IMR-90 (cell line): ENCODE measurements around the gene ITGB2. TPM values are rescaled to one million over a fixed set of nuclear protein-coding genes. Genes with fewer than 3 reads are reported as not detected.

Source experiments
- ATAC-seq: fragments of 200-7000 bp; cut with Tn5 transposase; 2 replicates; pipeline ENCODE4 v1.9.1; 2020; ENCODE audit warnings: low read depth, mild to moderate bottlenecking, moderate library complexity
- BruUV-seq: library from RNA; stranded (reverse); fragments of 400-500 nt; replicated peaks from 2 replicates; lab custom pipeline; 2021; lab: Mats Ljungman, UMichigan
- CTCF ChIA-PET: fragments of 300-600 bp; formaldehyde crosslinking; extraction: SDS; loops from one replicate; lab custom pipeline; 2021; ENCODE audit warnings: antibody characterized with exemption; lab: Yijun Ruan, JAX
- POLR2A ChIA-PET: fragments of 300-600 bp; sonication (Branson Sonifier 250); formaldehyde crosslinking; loops from one replicate; lab custom pipeline; 2022; ENCODE audit warnings: antibody characterized with exemption; ENCODE audit not compliant: unreplicated experiment; lab: Charles Lee
- DNase-seq: peaks from one replicate; pipeline ENCODE4 v3.0.0; 2013
- H2AFZ ChIP-seq: replicated peaks from 2 replicates; pipeline ENCODE3; 2013; ENCODE audit warnings: low read length, mild to moderate bottlenecking; ENCODE audit not compliant: poor library complexity
- H2AK5ac ChIP-seq: 2 replicates; pipeline ENCODE4 v1.6.1; 2013; ENCODE audit warnings: low read depth, low read length, inconsistent platforms
- H2AK9ac ChIP-seq: replicated peaks from 2 replicates; pipeline ENCODE3; 2013; ENCODE audit warnings: mild to moderate bottlenecking, low read depth, low read length, moderate library complexity; ENCODE audit not compliant: poor library complexity
- H2BK120ac ChIP-seq: 2 replicates; pipeline ENCODE4 v1.6.1; 2013; ENCODE audit warnings: low read depth, low read length, inconsistent platforms
- H2BK15ac ChIP-seq: 3 replicates; pipeline ENCODE4 v1.6.1; 2013; ENCODE audit warnings: low read depth, low read length, inconsistent platforms
- H2BK20ac ChIP-seq: 2 replicates; pipeline ENCODE4 v1.6.1; 2013; ENCODE audit warnings: low read depth, mild to moderate bottlenecking, inconsistent platforms, low read length, moderate library complexity
- H2BK5ac ChIP-seq: 2 replicates; pipeline ENCODE4 v1.6.1; 2013; ENCODE audit warnings: mild to moderate bottlenecking, low read depth, low read length, inconsistent platforms; ENCODE audit not compliant: poor library complexity, severe bottlenecking
- H3K14ac ChIP-seq: replicated peaks from 2 replicates; pipeline ENCODE4 v1.6.1; 2013; ENCODE audit warnings: low read depth, low read length, inconsistent platforms
- H3K18ac ChIP-seq: 2 replicates; pipeline ENCODE4 v1.6.1; 2013; ENCODE audit warnings: low read depth, low read length, control low read depth
- H3K23ac ChIP-seq: 2 replicates; pipeline ENCODE4 v1.6.1; 2013; ENCODE audit warnings: low read depth, low read length, inconsistent platforms
- H3K27ac ChIP-seq: 2 replicates; pipeline ENCODE4 v1.5.1; 2013; ENCODE audit warnings: mild to moderate bottlenecking, control low read depth, low read length; ENCODE audit not compliant: insufficient read depth
- H3K27me3 ChIP-seq: 2 replicates; pipeline ENCODE4 v1.6.1; 2013; ENCODE audit warnings: low read length; ENCODE audit not compliant: control insufficient read depth, insufficient read depth
- H3K36me3 ChIP-seq: 2 replicates; pipeline ENCODE4 v1.6.1; 2013; ENCODE audit warnings: low read length, mixed read lengths; ENCODE audit not compliant: control insufficient read depth, insufficient read depth
- H3K4ac ChIP-seq: 2 replicates; pipeline ENCODE4 v1.6.1; 2013; ENCODE audit warnings: low read depth, low read length, inconsistent platforms
- H3K4me1 ChIP-seq: 2 replicates; pipeline ENCODE4 v1.6.1; 2013; ENCODE audit warnings: low read length, mixed read lengths; ENCODE audit not compliant: control insufficient read depth, insufficient read depth
- H3K4me2 ChIP-seq: 2 replicates; pipeline ENCODE4 v1.6.1; 2013; ENCODE audit warnings: low read depth, mild to moderate bottlenecking, control low read depth, low read length, moderate library complexity
- H3K4me3 ChIP-seq: 2 replicates; pipeline ENCODE4 v1.5.1; 2013; ENCODE audit warnings: low read depth, mild to moderate bottlenecking, control low read depth, low read length, moderate library complexity; ENCODE audit not compliant: insufficient read depth
- H3K56ac ChIP-seq: 2 replicates; pipeline ENCODE4 v1.6.1; 2013; ENCODE audit warnings: low read length, inconsistent platforms; ENCODE audit not compliant: insufficient read depth; ENCODE audit errors: extremely low read depth
- H3K79me1 ChIP-seq, 2 experiments: 2 replicates each; pipeline ENCODE4 v1.6.1; 2013; ENCODE audit warnings: low read length in 2 of 2, inconsistent platforms in 1 of 2, low read depth in 1 of 2
- H3K9ac ChIP-seq: 2 replicates; pipeline ENCODE4 v1.6.1; 2013; ENCODE audit warnings: low read depth, low read length, control low read depth
- H3K9me1 ChIP-seq: 2 replicates; pipeline ENCODE4 v1.6.1; 2013; ENCODE audit warnings: low read length, inconsistent platforms; ENCODE audit not compliant: insufficient read depth
- H3K9me3 ChIP-seq: 2 replicates; pipeline ENCODE4 v1.6.1; 2013; ENCODE audit warnings: low read length; ENCODE audit not compliant: control insufficient read depth, insufficient read depth
- H4K20me1 ChIP-seq: 2 replicates; pipeline ENCODE4 v1.6.1; 2013; ENCODE audit warnings: low read length, inconsistent platforms; ENCODE audit not compliant: insufficient read depth
- H4K5ac ChIP-seq: 2 replicates; pipeline ENCODE4 v1.6.1; 2013; ENCODE audit warnings: mild to moderate bottlenecking, low read depth, low read length, control low read depth
- H4K8ac ChIP-seq, 2 experiments: 2 replicates each; pipeline ENCODE4 v1.6.1; 2013; ENCODE audit warnings: low read depth in 2 of 2, low read length in 2 of 2, control low read depth in 1 of 2, inconsistent platforms in 1 of 2
- H4K91ac ChIP-seq: 2 replicates; pipeline ENCODE4 v1.6.1; 2013; ENCODE audit warnings: low read depth, low read length, inconsistent platforms; ENCODE audit not compliant: insufficient read depth
- CHD1 ChIP-seq: IDR thresholded peaks from 2 replicates; pipeline ENCODE4 v1.6.1; 2012; ENCODE audit warnings: low read depth, low read length, improper control_type of control experiment
- FOS ChIP-seq: fragments of 150-350 bp; IDR thresholded peaks from 2 replicates; pipeline ENCODE4 v1.6.1; 2016; ENCODE audit warnings: low read depth, low read length
- MAFK ChIP-seq: IDR thresholded peaks from 2 replicates; pipeline ENCODE4 v1.6.1; 2012; ENCODE audit warnings: low read depth, low read length, improper control_type of control experiment
- MAZ ChIP-seq: IDR thresholded peaks from 2 replicates; pipeline ENCODE4 v1.6.1; 2012; ENCODE audit warnings: low read depth, mild to moderate bottlenecking, low read length, improper control_type of control experiment, moderate library complexity, borderline replicate concordance
- MXI1 ChIP-seq: IDR thresholded peaks from 2 replicates; pipeline ENCODE4 v1.6.1; 2012; ENCODE audit warnings: low read depth, mild to moderate bottlenecking, low read length, moderate library complexity, borderline replicate concordance
- NFE2L2 ChIP-seq: fragments of 150-350 bp; IDR thresholded peaks from 2 replicates; pipeline ENCODE4 v1.6.1; 2016; ENCODE audit warnings: low read depth, mild to moderate bottlenecking, low read length
- RAD21 ChIP-seq: IDR thresholded peaks from 2 replicates; pipeline ENCODE4 v1.6.1; 2012; ENCODE audit warnings: low read length, improper control_type of control experiment
- RCOR1 ChIP-seq: IDR thresholded peaks from 2 replicates; pipeline ENCODE4 v1.6.1; 2012; ENCODE audit warnings: mild to moderate bottlenecking, low read length, improper control_type of control experiment; ENCODE audit not compliant: insufficient replicate concordance
- SMC3 ChIP-seq: fragments of 150-350 bp; IDR thresholded peaks from 2 replicates; pipeline ENCODE4 v1.6.1; 2016; ENCODE audit warnings: low read depth, mild to moderate bottlenecking, antibody characterized with exemption, low read length, moderate library complexity
- WGBS, 2 experiments: methylation state at CpG; one replicate each; pipeline versions ENCODE4 v1.1.5 to v1.1.7; 2013; ENCODE audit warnings: missing lambda C conversion rate in 2 of 2; ENCODE audit not compliant: insufficient read length in 1 of 2; ENCODE audit errors: extremely low coverage in 2 of 2; 5-methylcytosine and 5-hydroxymethylcytosine counted together
- dilution Hi-C: fragments of 300-500 bp; cut with HindIII; formaldehyde crosslinking; loops from one replicate; pipeline ENCODE4 v1.14.3; 2018; ENCODE audit warnings: low sequenced_read_pairs; ENCODE audit not compliant: unreplicated experiment
- in situ Hi-C: fragments of 300-500 bp; cut with MboI; formaldehyde crosslinking; loops from 3 replicates; pipeline ENCODE4 v1.14.3; 2019; ENCODE audit warnings: low sequenced_read_pairs, inconsistent platforms, mixed read lengths
- intact Hi-C: fragments of 100-400 bp; cut with micrococcal nuclease; formaldehyde crosslinking; loops from 2 replicates; pipeline ENCODE4 v1.10.0; 2022
- polyA plus RNA-seq, 3 experiments: library from polyadenylated mRNA; depleted of rRNA; stranded (reverse); fragments of >200 nt; gene quantifications; 2 replicates each; pipeline ENCODE4 v1.2.3, GENCODE V29; 2012; ENCODE audit warnings: low replicate concordance in 1 of 3
- total RNA-seq: library from RNA; depleted of rRNA; stranded (reverse); fragments of >200 nt; gene quantifications from 2 replicates; pipeline ENCODE4 v1.2.3, GENCODE V29; 2012
- TF ChIP-seq, protein P1 (sequence below): fragments of 150-350 bp; IDR thresholded peaks from 2 replicates; pipeline ENCODE4 v1.6.1; 2017; ENCODE audit warnings: mild to moderate bottlenecking, antibody characterized with exemption, low read length, low read depth
- TF ChIP-seq, protein P2 (sequence below): conservative IDR thresholded peaks from 2 replicates; pipeline ENCODE4 v1.5.1; 2012; ENCODE audit warnings: mild to moderate bottlenecking, low read depth, low read length, improper control_type of control experiment
- TF ChIP-seq, protein P3 (sequence below): fragments of 150-350 bp; IDR thresholded peaks from 2 replicates; pipeline ENCODE4 v1.6.1; 2016; ENCODE audit warnings: low read depth, mild to moderate bottlenecking, low read length, moderate library complexity, borderline replicate concordance

Gene ITGB2
- total and polyA plus RNA-seq, 2 of the 4 experiments (the other 2 are of a cell fraction), result 0.14 TPM; not detected in 1

DNA sequence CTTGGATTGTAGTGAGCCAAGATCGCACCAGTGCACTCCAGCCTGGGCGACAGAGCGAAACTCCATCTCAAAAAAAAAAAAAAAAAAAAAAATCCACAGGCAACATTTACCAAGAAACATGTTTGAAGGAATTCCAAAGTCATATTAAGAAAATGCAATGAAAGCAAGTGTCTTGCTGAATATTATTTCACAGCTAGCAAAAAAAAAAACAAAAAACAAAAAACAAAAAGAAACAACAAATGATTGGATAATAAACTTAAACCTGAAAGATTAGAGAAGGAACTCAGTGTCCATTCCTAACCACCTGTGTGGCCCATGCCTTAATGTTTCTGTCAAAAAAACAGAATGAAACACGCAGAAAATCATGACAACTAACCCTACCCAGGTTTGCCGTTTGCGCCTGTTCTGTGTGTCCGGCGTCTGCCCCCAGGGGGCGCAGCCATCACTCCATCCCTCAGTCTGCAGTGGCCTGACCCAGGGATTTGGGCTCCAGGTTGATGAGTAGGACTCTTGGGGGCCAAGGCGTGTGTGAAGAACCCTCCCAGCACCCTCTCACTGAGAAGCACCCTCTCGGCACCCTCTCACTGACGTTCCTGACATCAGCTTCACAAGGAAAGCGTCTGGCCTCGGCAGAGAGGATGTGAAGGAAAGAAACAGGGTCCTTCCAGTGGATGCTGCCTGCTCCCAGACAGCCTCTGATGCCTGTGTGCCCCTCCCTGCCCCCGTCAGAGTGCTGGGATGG lies 28.0 kb downstream of the ITGB2 start:
- Histone ChIP-seq H3K27me3 (peaks cover 69% of the 10 kb centered on the region), H3K14ac (no peak overlapping the region), H2AK9ac (peak overlapping the region; percentile 60), H3K27ac (no peak overlapping the region), H3K4me3 (no peak overlapping the region), H2BK20ac (no peak overlapping the region), H4K8ac (no peak overlapping the region), H4K5ac (no peak overlapping the region), H2BK15ac (no peak overlapping the region), H3K79me1 (no peaks in the 10 kb centered on the region), H3K9me3 (no peaks in the 10 kb centered on the region), H4K20me1 (0 out of 2 replicates have a peak, but pooled peaks cover 5% of the 10 kb centered on the region), H3K4ac (no peak overlapping the region), H3K56ac (no peak overlapping the region), H3K4me1 (no peaks in the 10 kb centered on the region), H2AFZ (no peak overlapping the region), H3K9me1 (no peaks in the 10 kb centered on the region), H3K23ac (no peak overlapping the region), H3K18ac (no peak overlapping the region), H3K36me3 (no peaks in the 10 kb centered on the region), H3K9ac (no peak overlapping the region), H2AK5ac (no peak overlapping the region; the same call in 1 of the 2 replicates), H2BK120ac (no peak overlapping the region), H3K4me2 (no peak overlapping the region), H4K91ac (no peak overlapping the region), H2BK5ac (no peak overlapping the region)
- ATAC-seq (peak; percentile 85), DNase-seq (peak; percentile 19)
- no CpG with 5 or more reads among the region's 15 CpGs for WGBS, 2 experiments
- TF ChIP-seq MAZ, result no peak
- no peak for TF ChIP-seq NFE2L2
- TF ChIP-seq, protein P1, sequence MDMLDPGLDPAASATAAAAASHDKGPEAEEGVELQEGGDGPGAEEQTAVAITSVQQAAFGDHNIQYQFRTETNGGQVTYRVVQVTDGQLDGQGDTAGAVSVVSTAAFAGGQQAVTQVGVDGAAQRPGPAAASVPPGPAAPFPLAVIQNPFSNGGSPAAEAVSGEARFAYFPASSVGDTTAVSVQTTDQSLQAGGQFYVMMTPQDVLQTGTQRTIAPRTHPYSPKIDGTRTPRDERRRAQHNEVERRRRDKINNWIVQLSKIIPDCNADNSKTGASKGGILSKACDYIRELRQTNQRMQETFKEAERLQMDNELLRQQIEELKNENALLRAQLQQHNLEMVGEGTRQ, result no peak
- TF ChIP-seq MXI1, result no peak
- TF ChIP-seq RAD21, result peak; percentile 56
- TF ChIP-seq CHD1, result no peak
- no peak for TF ChIP-seq FOS
- TF ChIP-seq, protein P2, sequence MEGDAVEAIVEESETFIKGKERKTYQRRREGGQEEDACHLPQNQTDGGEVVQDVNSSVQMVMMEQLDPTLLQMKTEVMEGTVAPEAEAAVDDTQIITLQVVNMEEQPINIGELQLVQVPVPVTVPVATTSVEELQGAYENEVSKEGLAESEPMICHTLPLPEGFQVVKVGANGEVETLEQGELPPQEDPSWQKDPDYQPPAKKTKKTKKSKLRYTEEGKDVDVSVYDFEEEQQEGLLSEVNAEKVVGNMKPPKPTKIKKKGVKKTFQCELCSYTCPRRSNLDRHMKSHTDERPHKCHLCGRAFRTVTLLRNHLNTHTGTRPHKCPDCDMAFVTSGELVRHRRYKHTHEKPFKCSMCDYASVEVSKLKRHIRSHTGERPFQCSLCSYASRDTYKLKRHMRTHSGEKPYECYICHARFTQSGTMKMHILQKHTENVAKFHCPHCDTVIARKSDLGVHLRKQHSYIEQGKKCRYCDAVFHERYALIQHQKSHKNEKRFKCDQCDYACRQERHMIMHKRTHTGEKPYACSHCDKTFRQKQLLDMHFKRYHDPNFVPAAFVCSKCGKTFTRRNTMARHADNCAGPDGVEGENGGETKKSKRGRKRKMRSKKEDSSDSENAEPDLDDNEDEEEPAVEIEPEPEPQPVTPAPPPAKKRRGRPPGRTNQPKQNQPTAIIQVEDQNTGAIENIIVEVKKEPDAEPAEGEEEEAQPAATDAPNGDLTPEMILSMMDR, result peak; percentile 73
- no peak for TF ChIP-seq RCOR1
- no peak for TF ChIP-seq MAFK
- TF ChIP-seq SMC3, result peak; percentile 77
- TF ChIP-seq, protein P3, sequence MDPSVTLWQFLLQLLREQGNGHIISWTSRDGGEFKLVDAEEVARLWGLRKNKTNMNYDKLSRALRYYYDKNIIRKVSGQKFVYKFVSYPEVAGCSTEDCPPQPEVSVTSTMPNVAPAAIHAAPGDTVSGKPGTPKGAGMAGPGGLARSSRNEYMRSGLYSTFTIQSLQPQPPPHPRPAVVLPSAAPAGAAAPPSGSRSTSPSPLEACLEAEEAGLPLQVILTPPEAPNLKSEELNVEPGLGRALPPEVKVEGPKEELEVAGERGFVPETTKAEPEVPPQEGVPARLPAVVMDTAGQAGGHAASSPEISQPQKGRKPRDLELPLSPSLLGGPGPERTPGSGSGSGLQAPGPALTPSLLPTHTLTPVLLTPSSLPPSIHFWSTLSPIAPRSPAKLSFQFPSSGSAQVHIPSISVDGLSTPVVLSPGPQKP, result no peak
- intact Hi-C loops (loop anchor here (1.0 to 5.0 kb wide), 2 partner anchors 36 to 245 kb away; no protein-coding TSS in a partner anchor), in situ Hi-C loops (no loop called here), dilution Hi-C loops (no loop called here)
- CTCF ChIA-PET, result interaction anchor here (0.6 to 1.0 kb wide), 4 partner anchors 10 to 540 kb away, joined by 3 to 4 read pairs (median 3); no protein-coding TSS in a partner anchor
- no TSS peak for BruUV-seq
- POLR2A ChIA-PET, result no interaction called here
